Measurements from ENCODE around the gene SCAMP3.
"Not testable (repeated sequence)": the region's sequence is repeated elsewhere in the genome, so short reads cannot be mapped to it uniquely, and the experiment has no call there.

The SCAMP3 gene

DNA sequence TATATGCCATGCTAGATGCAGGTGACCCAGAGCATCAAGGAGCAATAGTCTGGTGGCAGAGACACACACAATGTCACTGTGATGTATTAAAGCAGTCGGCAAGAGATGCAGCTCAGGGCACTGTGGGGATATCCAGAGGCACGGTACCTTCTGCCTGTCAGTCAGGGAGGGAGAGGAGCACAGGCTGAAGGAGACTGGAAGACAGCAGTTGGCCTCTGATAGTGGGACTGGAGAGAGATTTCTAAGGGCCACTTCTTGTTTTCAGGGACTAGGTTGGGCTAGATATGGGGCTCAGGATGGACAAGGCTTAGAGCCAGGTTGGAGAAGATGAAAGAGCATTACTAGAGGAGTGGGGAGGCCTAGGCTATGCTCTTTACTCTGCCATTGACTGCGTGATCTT lies 30.9 kb downstream of the SCAMP3 start:
- not testable (repeated sequence) for DNase-seq; H3K27me3 ChIP-seq (ENCODE audit: insufficient read depth, low read depth, severe bottlenecking); H3K9me3 ChIP-seq (ENCODE audit: severe bottlenecking); H3K4me3 ChIP-seq (ENCODE audit: low read depth, low read length); H3K36me3 ChIP-seq; H3K27ac ChIP-seq

DNA sequence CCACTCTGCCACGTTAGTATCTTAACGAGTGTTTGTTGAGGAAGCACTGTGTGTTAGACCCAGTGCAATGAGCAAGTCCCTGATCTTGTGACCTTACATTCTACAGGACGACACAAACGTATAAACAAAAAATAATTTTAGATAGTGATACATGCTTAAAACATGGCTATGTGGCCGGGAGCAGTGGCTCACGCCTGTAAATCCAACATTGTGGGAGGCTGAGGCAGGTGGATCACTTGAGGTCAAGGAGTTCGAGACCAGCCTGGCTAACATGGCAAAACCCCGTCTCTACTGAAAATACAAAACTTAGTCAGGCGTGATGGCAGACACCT lies 34.1 kb downstream of the SCAMP3 start:
- Histone ChIP-seq H3K36me3 (peaks cover 19% of the 10 kb centered on the region), H3K9me3 (ENCODE audit: severe bottlenecking) (no peaks in the 10 kb centered on the region), H3K4me3 (ENCODE audit: low read depth, low read length) (peak overlapping the region; percentile 46), H3K27ac (peak overlapping the region; percentile 93), H3K27me3 (ENCODE audit: insufficient read depth, low read depth, severe bottlenecking) (no peaks in the 10 kb centered on the region)
- DNase-seq = no peak
- TF ChIP-seq, protein P1, sequence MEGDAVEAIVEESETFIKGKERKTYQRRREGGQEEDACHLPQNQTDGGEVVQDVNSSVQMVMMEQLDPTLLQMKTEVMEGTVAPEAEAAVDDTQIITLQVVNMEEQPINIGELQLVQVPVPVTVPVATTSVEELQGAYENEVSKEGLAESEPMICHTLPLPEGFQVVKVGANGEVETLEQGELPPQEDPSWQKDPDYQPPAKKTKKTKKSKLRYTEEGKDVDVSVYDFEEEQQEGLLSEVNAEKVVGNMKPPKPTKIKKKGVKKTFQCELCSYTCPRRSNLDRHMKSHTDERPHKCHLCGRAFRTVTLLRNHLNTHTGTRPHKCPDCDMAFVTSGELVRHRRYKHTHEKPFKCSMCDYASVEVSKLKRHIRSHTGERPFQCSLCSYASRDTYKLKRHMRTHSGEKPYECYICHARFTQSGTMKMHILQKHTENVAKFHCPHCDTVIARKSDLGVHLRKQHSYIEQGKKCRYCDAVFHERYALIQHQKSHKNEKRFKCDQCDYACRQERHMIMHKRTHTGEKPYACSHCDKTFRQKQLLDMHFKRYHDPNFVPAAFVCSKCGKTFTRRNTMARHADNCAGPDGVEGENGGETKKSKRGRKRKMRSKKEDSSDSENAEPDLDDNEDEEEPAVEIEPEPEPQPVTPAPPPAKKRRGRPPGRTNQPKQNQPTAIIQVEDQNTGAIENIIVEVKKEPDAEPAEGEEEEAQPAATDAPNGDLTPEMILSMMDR (IDR thresholded peaks at IDR 0.05; ENCODE audit: low read depth, low read length) = no peak

DNA sequence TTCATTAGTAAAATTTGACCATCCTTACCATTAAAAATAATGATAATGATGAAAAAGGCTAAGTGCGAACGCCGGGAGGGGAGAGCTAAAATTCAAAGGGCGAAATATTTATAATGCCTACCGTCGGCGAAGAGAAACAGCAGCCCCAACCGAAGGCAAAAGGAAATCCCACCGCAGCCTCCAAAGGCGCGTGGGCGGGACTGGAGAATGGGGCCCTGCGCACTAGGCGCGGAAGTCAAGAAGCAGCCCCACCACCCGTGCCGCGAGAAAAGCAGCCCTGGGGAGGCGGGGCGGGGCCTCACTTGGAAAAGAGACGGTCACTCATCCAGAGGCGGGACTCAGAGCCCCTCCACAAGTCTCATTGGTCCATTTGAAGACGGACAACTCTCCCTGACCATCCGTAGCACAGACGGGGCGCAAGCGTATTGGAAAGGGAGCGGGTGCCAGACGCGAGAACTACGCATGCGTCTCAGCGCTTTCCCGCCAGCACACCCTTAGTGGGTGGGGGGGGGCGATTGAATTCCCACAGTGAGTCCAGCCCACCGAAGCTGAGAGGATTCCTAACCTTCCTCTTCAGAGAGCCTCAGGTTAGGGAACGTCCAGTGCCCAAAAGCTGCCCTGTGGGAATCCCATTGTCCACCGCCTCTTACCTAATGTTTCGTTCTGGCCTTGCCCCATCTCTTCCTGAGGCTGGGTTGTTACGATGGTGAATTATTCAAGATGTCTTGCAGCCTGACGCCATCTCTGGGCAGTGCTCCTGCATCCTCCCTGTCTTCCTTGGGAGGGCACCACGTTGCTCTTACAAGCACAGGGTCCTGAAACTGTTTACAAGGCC lies 34.7 kb downstream of the SCAMP3 start:
- peak overlapping the region; percentile 93 for H3K27ac ChIP-seq
- TF ChIP-seq, protein P1 (IDR thresholded peaks at IDR 0.05; ENCODE audit: low read depth, low read length) = peak; percentile 54

DNA sequence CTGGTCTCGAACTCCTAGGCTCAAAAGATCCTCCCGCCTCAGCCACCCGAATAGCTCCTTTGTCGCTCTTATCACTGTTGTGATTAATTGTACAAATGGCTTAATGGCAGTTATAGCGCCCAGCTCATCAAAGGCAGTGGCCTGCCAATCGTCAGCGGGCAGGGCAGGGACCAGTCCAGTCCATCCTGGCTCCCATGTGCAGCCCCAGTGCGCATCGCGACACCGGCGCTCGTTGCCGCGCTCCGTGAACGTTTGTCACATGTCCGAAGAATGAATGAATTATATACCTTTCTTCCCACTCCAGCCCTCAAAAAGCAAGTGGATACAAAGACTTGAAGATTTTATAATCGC lies 35.3 kb downstream of the SCAMP3 start:
- H3K27me3 ChIP-seq (ENCODE audit: insufficient read depth, low read depth, severe bottlenecking) = no peaks in the 10 kb centered on the region
- peaks cover 19% of the 10 kb centered on the region for H3K36me3 ChIP-seq
- H3K4me3 ChIP-seq (ENCODE audit: low read depth, low read length) = peak overlapping the region; percentile 90
- TF ChIP-seq, protein P1 (IDR thresholded peaks at IDR 0.05; ENCODE audit: low read depth, low read length) = no peak
- peak; percentile 89 for DNase-seq
- H3K9me3 ChIP-seq (ENCODE audit: severe bottlenecking) = no peaks in the 10 kb centered on the region
- H3K27ac ChIP-seq = peak overlapping the region; percentile 93

More for the DNA sequence above, 34.7 kb downstream of the SCAMP3 start:
- no peaks in the 10 kb centered on the region for H3K27me3 ChIP-seq (ENCODE audit: insufficient read depth, low read depth, severe bottlenecking)
- peak overlapping the region; percentile 90 for H3K4me3 ChIP-seq (ENCODE audit: low read depth, low read length)
- H3K9me3 ChIP-seq (ENCODE audit: severe bottlenecking) = no peaks in the 10 kb centered on the region
- DNase-seq = peak; percentile 100
- peaks cover 19% of the 10 kb centered on the region for H3K36me3 ChIP-seq

DNA sequence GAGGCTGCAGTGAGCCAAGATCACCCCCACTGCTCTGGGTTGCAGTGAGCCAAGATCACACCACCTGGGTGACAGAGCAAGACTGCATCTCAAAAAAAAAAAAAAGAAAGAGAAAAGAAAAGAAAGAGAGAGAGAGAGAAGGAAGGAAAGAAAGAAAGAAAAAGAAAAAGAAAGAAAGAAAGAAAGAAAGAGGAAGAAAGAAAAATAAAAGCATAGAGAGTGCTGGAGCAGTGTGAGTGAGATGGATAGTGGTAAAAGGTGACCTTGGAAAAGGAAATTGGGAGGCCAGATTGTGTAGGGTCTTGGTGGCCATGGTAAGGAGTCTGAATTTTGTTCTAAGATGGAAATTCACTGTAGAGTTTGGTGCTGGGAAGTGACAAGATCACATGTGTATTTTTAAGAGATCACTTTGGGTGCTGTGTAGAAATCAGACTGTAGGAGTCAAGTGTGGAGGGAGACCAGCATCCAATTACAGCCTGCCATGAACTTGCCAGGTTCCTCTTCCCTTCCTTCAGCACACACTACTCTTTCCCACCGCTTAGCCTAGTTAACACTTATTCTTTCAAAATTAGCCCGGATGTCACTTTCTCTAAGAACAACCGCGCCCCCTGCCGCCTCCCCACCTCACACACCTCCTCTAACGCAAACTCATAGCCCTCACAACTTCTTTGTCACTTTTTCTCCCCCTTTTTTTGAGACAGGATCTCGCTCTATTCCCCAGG lies 35.8 kb downstream of the SCAMP3 start:
- H3K27me3 ChIP-seq (ENCODE audit: insufficient read depth, low read depth, severe bottlenecking) = no peaks in the 10 kb centered on the region
- TF ChIP-seq, protein P1 (IDR thresholded peaks at IDR 0.05; ENCODE audit: low read depth, low read length) = peak; percentile 78
- no peaks in the 10 kb centered on the region for H3K9me3 ChIP-seq (ENCODE audit: severe bottlenecking)
- peaks cover 19% of the 10 kb centered on the region for H3K36me3 ChIP-seq
- H3K27ac ChIP-seq = peak overlapping the region; percentile 93
- H3K4me3 ChIP-seq (ENCODE audit: low read depth, low read length) = peak overlapping the region; percentile 90
- peak; percentile 95 for DNase-seq

DNA sequence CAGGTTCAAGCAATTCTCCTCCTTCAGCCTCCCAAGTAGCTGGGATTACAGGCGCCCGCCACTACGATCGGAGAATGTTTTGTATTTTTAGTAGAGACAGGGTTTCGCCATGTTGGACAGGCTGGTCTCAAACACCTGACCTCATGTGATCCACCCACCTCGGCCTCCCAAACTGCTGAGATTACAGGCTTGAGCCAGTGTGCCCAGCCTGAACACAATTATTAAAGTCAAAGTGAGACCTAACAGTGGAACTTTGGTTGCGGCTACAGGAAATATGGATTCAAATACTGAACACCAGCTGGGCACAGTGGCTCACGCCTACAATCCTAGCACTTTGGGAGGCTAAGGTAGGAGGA lies 36.8 kb downstream of the SCAMP3 start:
- not testable (repeated sequence) for H3K9me3 ChIP-seq (ENCODE audit: severe bottlenecking); H3K27ac ChIP-seq; H3K4me3 ChIP-seq (ENCODE audit: low read depth, low read length); DNase-seq; H3K27me3 ChIP-seq (ENCODE audit: insufficient read depth, low read depth, severe bottlenecking)
- peaks cover 23% of the 10 kb centered on the region for H3K36me3 ChIP-seq
